ENCODE measurements around the gene CD58. TPM values are rescaled to one million over a fixed set of nuclear protein-coding genes. Genes with fewer than 3 reads are reported as not detected.

Gene CD58
- total and polyA plus RNA-seq, 9 of the 15 experiments (the other 6 are each of a cell fraction or from before 2014, with no cell fraction given) = 18.1 to 113 (median 37.4) TPM

DNA sequence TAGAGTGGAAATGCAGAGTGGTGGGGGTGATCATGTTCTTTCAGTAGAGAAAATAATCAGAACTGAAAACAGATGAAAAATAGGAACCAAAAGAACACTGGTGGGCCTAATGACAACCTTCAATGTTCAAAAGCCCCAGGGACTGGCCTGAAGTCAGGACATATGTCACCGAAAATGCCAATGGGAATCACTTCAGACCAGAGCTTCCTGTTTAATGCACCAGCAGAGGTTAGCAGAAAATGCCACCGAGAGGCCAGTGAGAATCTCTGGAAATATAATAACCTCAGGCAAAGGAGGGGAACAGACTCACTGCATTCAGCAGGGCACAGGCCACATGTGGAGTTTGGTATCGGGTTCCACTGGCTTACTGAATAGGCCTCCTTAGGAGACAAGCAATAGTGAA is 15.9 kb upstream of the CD58 start:
- Histone ChIP-seq H3K9me3 (replicated peaks; ENCODE audit: control insufficient read depth, insufficient read depth, low read depth, low read length) (no peaks in the 10 kb centered on the region), H2AFZ (ENCODE audit: low read depth, low read length) (no peak overlapping the region), H3K36me3 (ENCODE audit: control insufficient read depth, insufficient read depth, low read length) (peaks cover 7% of the 10 kb centered on the region; the same call in 2 of the 3 replicates), H3K4me1 (replicated peaks in 1 of 2; ENCODE audit: control insufficient read depth in 2 of 2, insufficient read depth in 2 of 2, low read length in 2 of 2) (peaks cover 0 to 6% of the 10 kb centered on the region in 2 experiments; a peak in 1 of 5 replicates), H4K20me1 (replicated peaks; ENCODE audit: control insufficient read depth, insufficient read depth, low read length) (no peaks in the 10 kb centered on the region), H3K27me3 (ENCODE audit: control insufficient read depth in 2 of 2, insufficient read depth in 2 of 2, low read length in 2 of 2) (no peaks in the 10 kb centered on the region), H3K4me2 (ENCODE audit: insufficient read depth, low read length) (no peak overlapping the region), H3K9ac (ENCODE audit: insufficient read depth in 1 of 2, low read depth in 2 of 2, low read length in 2 of 2) (no peak overlapping the region), H3K27ac (ENCODE audit: extremely low read depth, low read depth, low read length) (no peak overlapping the region), H3K9me1 (ENCODE audit: control insufficient read depth, insufficient read depth, low read length) (no peaks in the 10 kb centered on the region), H3K79me2 (ENCODE audit: control insufficient read depth, insufficient read depth, low read length) (no peaks in the 10 kb centered on the region), H3K4me3 (no peak overlapping the region)
- 68% methylated on average over 3 of the region's 3 CpGs for WGBS (ENCODE audit: insufficient coverage, low coverage, missing lambda C conversion rate)
- BruUV-seq (replicated peaks) = no TSS peak
- intact Hi-C loops (cut with micrococcal nuclease) (no loop called here), in situ Hi-C loops (cut with MboI) (no loop called here)
- no peak for ATAC-seq
- no peak for DNase-seq (ENCODE audit: extremely low read depth in 1 of 4, low spot score in 3 of 4)
- CTCF ChIA-PET (ENCODE audit: low intra/inter-chr PET ratio) = no interaction called here
- FAIRE-seq = no peak
- POLR2A ChIA-PET = no interaction called here
- TF ChIP-seq JUN (IDR thresholded peaks at IDR 0.05; ENCODE audit: borderline replicate concordance, low read depth, low read length) (no peak), JUN (CRISPR knock-in tag; IDR thresholded peaks at IDR 0.05; ENCODE audit: borderline replicate concordance) (no peak), RNF219 (CRISPR knock-in tag; IDR thresholded peaks at IDR 0.05) (no peak)
- TF ChIP-seq, protein P1, sequence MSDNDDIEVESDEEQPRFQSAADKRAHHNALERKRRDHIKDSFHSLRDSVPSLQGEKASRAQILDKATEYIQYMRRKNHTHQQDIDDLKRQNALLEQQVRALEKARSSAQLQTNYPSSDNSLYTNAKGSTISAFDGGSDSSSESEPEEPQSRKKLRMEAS (CRISPR knock-in tag; IDR thresholded peaks at IDR 0.05) = no peak
- TF ChIP-seq, protein P2, sequence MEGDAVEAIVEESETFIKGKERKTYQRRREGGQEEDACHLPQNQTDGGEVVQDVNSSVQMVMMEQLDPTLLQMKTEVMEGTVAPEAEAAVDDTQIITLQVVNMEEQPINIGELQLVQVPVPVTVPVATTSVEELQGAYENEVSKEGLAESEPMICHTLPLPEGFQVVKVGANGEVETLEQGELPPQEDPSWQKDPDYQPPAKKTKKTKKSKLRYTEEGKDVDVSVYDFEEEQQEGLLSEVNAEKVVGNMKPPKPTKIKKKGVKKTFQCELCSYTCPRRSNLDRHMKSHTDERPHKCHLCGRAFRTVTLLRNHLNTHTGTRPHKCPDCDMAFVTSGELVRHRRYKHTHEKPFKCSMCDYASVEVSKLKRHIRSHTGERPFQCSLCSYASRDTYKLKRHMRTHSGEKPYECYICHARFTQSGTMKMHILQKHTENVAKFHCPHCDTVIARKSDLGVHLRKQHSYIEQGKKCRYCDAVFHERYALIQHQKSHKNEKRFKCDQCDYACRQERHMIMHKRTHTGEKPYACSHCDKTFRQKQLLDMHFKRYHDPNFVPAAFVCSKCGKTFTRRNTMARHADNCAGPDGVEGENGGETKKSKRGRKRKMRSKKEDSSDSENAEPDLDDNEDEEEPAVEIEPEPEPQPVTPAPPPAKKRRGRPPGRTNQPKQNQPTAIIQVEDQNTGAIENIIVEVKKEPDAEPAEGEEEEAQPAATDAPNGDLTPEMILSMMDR (IDR thresholded peaks at IDR 0.05 in 2 of 3, conservative IDR thresholded peaks at IDR 0.05 in 1 of 3; ENCODE audit: insufficient read depth in 2 of 3, low read depth in 1 of 3, low read length in 3 of 3) = no peak
- TF ChIP-seq, protein P3, sequence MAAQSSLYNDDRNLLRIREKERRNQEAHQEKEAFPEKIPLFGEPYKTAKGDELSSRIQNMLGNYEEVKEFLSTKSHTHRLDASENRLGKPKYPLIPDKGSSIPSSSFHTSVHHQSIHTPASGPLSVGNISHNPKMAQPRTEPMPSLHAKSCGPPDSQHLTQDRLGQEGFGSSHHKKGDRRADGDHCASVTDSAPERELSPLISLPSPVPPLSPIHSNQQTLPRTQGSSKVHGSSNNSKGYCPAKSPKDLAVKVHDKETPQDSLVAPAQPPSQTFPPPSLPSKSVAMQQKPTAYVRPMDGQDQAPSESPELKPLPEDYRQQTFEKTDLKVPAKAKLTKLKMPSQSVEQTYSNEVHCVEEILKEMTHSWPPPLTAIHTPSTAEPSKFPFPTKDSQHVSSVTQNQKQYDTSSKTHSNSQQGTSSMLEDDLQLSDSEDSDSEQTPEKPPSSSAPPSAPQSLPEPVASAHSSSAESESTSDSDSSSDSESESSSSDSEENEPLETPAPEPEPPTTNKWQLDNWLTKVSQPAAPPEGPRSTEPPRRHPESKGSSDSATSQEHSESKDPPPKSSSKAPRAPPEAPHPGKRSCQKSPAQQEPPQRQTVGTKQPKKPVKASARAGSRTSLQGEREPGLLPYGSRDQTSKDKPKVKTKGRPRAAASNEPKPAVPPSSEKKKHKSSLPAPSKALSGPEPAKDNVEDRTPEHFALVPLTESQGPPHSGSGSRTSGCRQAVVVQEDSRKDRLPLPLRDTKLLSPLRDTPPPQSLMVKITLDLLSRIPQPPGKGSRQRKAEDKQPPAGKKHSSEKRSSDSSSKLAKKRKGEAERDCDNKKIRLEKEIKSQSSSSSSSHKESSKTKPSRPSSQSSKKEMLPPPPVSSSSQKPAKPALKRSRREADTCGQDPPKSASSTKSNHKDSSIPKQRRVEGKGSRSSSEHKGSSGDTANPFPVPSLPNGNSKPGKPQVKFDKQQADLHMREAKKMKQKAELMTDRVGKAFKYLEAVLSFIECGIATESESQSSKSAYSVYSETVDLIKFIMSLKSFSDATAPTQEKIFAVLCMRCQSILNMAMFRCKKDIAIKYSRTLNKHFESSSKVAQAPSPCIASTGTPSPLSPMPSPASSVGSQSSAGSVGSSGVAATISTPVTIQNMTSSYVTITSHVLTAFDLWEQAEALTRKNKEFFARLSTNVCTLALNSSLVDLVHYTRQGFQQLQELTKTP (IDR thresholded peaks at IDR 0.05; ENCODE audit: low read depth in 1 of 2, partially characterized antibody in 2 of 2) = no peak
- TF ChIP-seq, protein P4, sequence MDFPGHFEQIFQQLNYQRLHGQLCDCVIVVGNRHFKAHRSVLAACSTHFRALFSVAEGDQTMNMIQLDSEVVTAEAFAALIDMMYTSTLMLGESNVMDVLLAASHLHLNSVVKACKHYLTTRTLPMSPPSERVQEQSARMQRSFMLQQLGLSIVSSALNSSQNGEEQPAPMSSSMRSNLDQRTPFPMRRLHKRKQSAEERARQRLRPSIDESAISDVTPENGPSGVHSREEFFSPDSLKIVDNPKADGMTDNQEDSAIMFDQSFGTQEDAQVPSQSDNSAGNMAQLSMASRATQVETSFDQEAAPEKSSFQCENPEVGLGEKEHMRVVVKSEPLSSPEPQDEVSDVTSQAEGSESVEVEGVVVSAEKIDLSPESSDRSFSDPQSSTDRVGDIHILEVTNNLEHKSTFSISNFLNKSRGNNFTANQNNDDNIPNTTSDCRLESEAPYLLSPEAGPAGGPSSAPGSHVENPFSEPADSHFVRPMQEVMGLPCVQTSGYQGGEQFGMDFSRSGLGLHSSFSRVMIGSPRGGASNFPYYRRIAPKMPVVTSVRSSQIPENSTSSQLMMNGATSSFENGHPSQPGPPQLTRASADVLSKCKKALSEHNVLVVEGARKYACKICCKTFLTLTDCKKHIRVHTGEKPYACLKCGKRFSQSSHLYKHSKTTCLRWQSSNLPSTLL (IDR thresholded peaks at IDR 0.05) = no peak
